Stomach smooth muscle (tissue), 2 donors: ENCODE results near the gene C2CD2L.
"Not testable (repeated sequence)": the region's sequence is repeated elsewhere in the genome, so short reads cannot be mapped to it uniquely, and the experiment has no call there.

ENCODE experiments used
- H3K27ac ChIP-seq: one replicate; pipeline ENCODE4 v1.7.0; 2013; ENCODE audit warnings: mild to moderate bottlenecking, low read length, inconsistent platforms
- H3K27me3 ChIP-seq, 2 donors: one replicate each; pipeline ENCODE4 v1.7.0; 2013; ENCODE audit warnings: low read length in 2 of 2; ENCODE audit not compliant: insufficient read depth in 2 of 2, control insufficient read depth in 1 of 2
- H3K36me3 ChIP-seq, 2 donors: one replicate each; pipeline ENCODE4 v1.7.0; 2013; ENCODE audit warnings: low read length in 2 of 2; ENCODE audit not compliant: control insufficient read depth in 2 of 2, insufficient read depth in 2 of 2
- H3K4me1 ChIP-seq: one replicate; pipeline ENCODE4 v1.7.0; 2013; ENCODE audit warnings: low read length; ENCODE audit not compliant: control insufficient read depth, insufficient read depth
- H3K4me3 ChIP-seq, 2 donors: one replicate each; pipeline ENCODE4 v1.7.0; 2013; ENCODE audit warnings: low read length in 2 of 2
- H3K9ac ChIP-seq, 2 donors: one replicate each; pipeline ENCODE4 v1.7.0; 2013; ENCODE audit warnings: low read length in 2 of 2, mild to moderate bottlenecking in 1 of 2
- H3K9me3 ChIP-seq, 2 donors: one replicate each; pipeline ENCODE4 v1.7.0; 2013; ENCODE audit warnings: low read length in 2 of 2; ENCODE audit not compliant: control insufficient read depth in 2 of 2
- donor health status: healthy.
- donor health status: Pancreatic carcinoma.

C2CD2L gene

GRCh38 chr11:119093942-119094815 is 13.0 kb upstream of the C2CD2L start:
- H3K36me3 ChIP-seq = peaks cover 25 to 33% of the 10 kb centered on the region in 2 donors

GRCh38 chr11:119094816-119095065 is 12.4 kb upstream of the C2CD2L start:
- H3K4me3 ChIP-seq = peak overlapping the region; percentile 84 to 91
- no peaks in the 10 kb centered on the region for H3K27me3 ChIP-seq

More at GRCh38 chr11:119093942-119094815, 13.0 kb upstream of the C2CD2L start:
- Histone ChIP-seq H3K9ac (peak overlapping the region; percentile 69 to 88), H3K4me1 (peaks cover 31% of the 10 kb centered on the region), H3K27ac (peak overlapping the region; percentile 88), H3K4me3 (peak overlapping the region; percentile 84 to 91), H3K27me3 (no peaks in the 10 kb centered on the region), H3K9me3 (no peaks in the 10 kb centered on the region)

GRCh38 chr11:119095066-119095880 is 11.9 kb upstream of the C2CD2L start:
- H3K4me3 ChIP-seq = peak overlapping the region; percentile 84 to 91
- H3K27me3 ChIP-seq = no peaks in the 10 kb centered on the region
- no peaks in the 10 kb centered on the region for H3K9me3 ChIP-seq
- H3K4me1 ChIP-seq = peaks cover 34% of the 10 kb centered on the region
- H3K27ac ChIP-seq = peak overlapping the region; percentile 88
- peaks cover 25 to 33% of the 10 kb centered on the region in 2 donors for H3K36me3 ChIP-seq
- H3K9ac ChIP-seq = peak overlapping the region; percentile 69 to 74

More at GRCh38 chr11:119094816-119095065, 12.4 kb upstream of the C2CD2L start:
- Histone ChIP-seq H3K36me3 (peaks cover 25 to 33% of the 10 kb centered on the region in 2 donors), H3K4me1 (peaks cover 31% of the 10 kb centered on the region), H3K9ac (peak overlapping the region; percentile 69 to 74), H3K27ac (peak overlapping the region; percentile 88), H3K9me3 (no peaks in the 10 kb centered on the region)

DNA sequence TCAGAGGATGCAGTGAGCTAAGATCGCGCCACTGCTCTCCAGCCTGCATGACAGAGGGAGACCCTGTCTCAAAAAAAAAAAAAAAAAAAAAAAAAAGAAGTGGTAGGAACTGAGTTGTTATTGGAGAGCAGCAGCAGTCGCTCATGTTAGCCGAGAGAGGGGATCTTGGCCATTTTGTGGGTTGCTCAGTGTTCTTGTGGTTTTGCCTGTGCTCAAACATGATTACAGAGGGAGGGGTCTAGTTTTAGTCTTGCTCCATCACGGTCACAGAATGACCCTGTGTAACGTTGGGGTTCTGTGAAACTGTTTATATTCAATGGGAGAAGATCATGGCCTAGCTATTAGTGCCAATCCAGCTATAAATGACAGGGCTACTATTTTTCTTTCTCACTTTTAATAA is 7.4 kb upstream of the C2CD2L start:
- H3K9ac ChIP-seq = no peak overlapping the region

GRCh38 chr11:119100246-119100970 is 6.7 kb upstream of the C2CD2L start:
- H3K36me3 ChIP-seq = peaks cover 19 to 23% of the 10 kb centered on the region in 2 donors
- peak overlapping the region; percentile 90 to 93 for H3K9ac ChIP-seq
- peaks cover 29% of the 10 kb centered on the region for H3K4me1 ChIP-seq
- no peaks in the 10 kb centered on the region for H3K9me3 ChIP-seq
- H3K27ac ChIP-seq = no peak overlapping the region
- H3K4me3 ChIP-seq = peak overlapping the region; percentile 89 to 90
- no peaks in the 10 kb centered on the region for H3K27me3 ChIP-seq

More for the DNA sequence above, 7.4 kb upstream of the C2CD2L start:
- H3K27me3 ChIP-seq = no peaks in the 10 kb centered on the region
- H3K9me3 ChIP-seq = no peaks in the 10 kb centered on the region
- peaks cover 19 to 23% of the 10 kb centered on the region in 2 donors for H3K36me3 ChIP-seq
- peaks cover 29% of the 10 kb centered on the region for H3K4me1 ChIP-seq
- H3K4me3 ChIP-seq = no peak overlapping the region
- no peak overlapping the region for H3K27ac ChIP-seq

GRCh38 chr11:119100994-119101758 is 6.0 kb upstream of the C2CD2L start:
- Histone ChIP-seq H3K27ac (peak overlapping the region; percentile 93), H3K36me3 (peaks cover 19 to 23% of the 10 kb centered on the region in 2 donors), H3K4me3 (peak overlapping the region; percentile 89 to 90), H3K27me3 (no peaks in the 10 kb centered on the region), H3K4me1 (peaks cover 24% of the 10 kb centered on the region), H3K9me3 (no peaks in the 10 kb centered on the region), H3K9ac (peak overlapping the region; percentile 90 to 93)

DNA sequence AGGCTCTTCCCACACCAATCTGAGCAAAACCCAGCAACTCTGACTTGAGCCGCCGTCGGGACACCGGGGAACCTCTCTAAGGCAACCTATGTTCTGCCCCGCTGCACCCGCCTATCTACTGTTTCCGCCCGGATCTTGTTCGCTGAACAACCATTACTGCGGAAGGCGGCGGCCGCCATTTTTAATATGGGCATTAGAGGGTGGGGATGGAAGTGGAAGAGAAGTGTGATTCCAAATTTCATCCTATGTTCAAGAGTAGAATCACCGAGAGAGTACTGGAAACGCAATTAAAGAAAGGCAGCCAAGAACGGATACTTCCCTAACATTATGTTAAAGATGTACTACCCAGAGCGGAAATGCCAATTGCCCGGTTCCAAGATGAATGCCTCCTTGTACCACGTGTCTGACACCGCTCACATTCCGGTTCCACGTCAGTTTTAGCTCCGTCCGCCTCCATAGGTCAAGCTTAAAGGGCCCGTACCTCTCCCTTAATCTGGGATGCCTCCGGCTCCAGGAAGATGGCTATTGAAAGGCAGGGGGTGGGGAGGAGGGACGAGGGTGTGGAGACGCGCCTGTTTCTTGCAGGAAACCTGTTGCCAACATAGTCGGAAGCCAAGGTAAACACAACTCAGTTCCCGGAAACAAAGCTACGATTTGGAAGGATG is 5.3 kb upstream of the C2CD2L start, which contains the start of gene DPAGT1:
DPAGT1 (minus strand) TSS at position 95 of the 665 bp plus-strand sequence. CDS start 198 bp downstream, outside the sequence.
- Histone ChIP-seq H3K4me1 (peaks cover 31% of the 10 kb centered on the region), H3K9ac (peak within 1 kb of the TSS; percentile 90 to 93), H3K36me3 (peaks cover 14 to 17% of the 10 kb centered on the region in 2 donors), H3K27me3 (no peaks in the 10 kb centered on the region), H3K4me3 (peak within 1 kb of the TSS; percentile 89 to 90), H3K27ac (peak within 1 kb of the TSS; percentile 93), H3K9me3 (no peaks in the 10 kb centered on the region)

GRCh38 chr11:119103161-119103664 is 3.9 kb upstream of the C2CD2L start:
- peaks cover 35% of the 10 kb centered on the region for H3K4me1 ChIP-seq
- not testable (repeated sequence) for H3K36me3 ChIP-seq, H3K9me3 ChIP-seq, H3K9ac ChIP-seq, H3K27me3 ChIP-seq
- H3K27ac ChIP-seq = peak overlapping the region; percentile 93
- peak overlapping the region; percentile 26 to 90 for H3K4me3 ChIP-seq

DNA sequence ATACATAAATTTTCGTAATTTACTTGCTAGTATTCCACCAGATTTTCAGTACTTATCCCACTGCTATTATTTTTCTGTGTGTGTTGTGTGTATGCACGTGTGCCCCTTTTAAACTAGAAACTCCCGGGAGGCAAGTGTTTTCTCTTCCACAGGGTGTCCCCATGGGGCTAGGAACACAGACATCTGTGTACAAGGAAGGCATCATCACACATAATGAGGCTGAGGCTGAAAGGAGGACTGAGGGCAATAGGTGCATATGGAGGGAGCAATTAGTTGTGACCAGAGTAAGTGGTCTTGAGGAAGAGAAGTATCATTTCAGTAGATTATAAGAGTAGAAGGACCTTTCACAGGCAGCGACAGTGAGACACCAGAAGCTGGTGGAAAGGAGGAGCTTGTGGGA is 3.4 kb upstream of the C2CD2L start:
- Histone ChIP-seq H3K27ac (peak overlapping the region; percentile 93), H3K27me3 (no peaks in the 10 kb centered on the region), H3K4me3 (no peak overlapping the region), H3K4me1 (peaks cover 41% of the 10 kb centered on the region), H3K9ac (no peak overlapping the region), H3K36me3 (no peaks in the 10 kb centered on the region), H3K9me3 (no peaks in the 10 kb centered on the region)
